DND-41 (cell line): Measurements from ENCODE around the gene SLC9C2.

ENCODE experiments used
- ATAC-seq: fragments of 200-7000 bp; cut with Tn5 transposase; 3 replicates; pipeline ENCODE4 v1.9.1; 2021; ENCODE audit warnings: low read depth; ENCODE audit not compliant: insufficient read depth
- DNase-seq: peaks from one replicate; pipeline ENCODE4 v3.0.0-alpha.2; 2020
- H2AFZ ChIP-seq: 2 replicates; pipeline ENCODE4 v1.6.0; 2012; ENCODE audit warnings: low read depth, low read length
- H3K27ac ChIP-seq: 2 replicates; pipeline ENCODE4 v1.5.1; 2012; ENCODE audit warnings: low read length, inconsistent platforms
- H3K27me3 ChIP-seq: fragments of 200-600 bp; sonication (generic); 2 replicates; pipeline ENCODE4 v1.6.0; 2012; ENCODE audit warnings: low read length, mild to moderate bottlenecking, inconsistent platforms; ENCODE audit not compliant: insufficient read depth, poor library complexity
- H3K36me3 ChIP-seq: 2 replicates; pipeline ENCODE4 v1.5.1; 2012; ENCODE audit warnings: low read length, inconsistent platforms; ENCODE audit not compliant: insufficient read depth
- H3K4me1 ChIP-seq: 2 replicates; pipeline ENCODE4 v1.5.1; 2012; ENCODE audit warnings: mild to moderate bottlenecking, low read length; ENCODE audit not compliant: insufficient read depth
- H3K4me2 ChIP-seq: 2 replicates; pipeline ENCODE4 v1.6.0; 2012; ENCODE audit warnings: mild to moderate bottlenecking, moderate library complexity, low read length, inconsistent platforms; ENCODE audit not compliant: insufficient read depth
- H3K4me3 ChIP-seq, 2 experiments: fragments of 200-600 bp in 1 of 2; shearing (Covaris generic) in 1 of 2; 2 replicates each; pipeline ENCODE4 v1.5.1; 2012 to 2016; ENCODE audit warnings: inconsistent platforms in 2 of 2, low read length in 2 of 2, mild to moderate bottlenecking in 2 of 2, low read depth in 1 of 2, moderate library complexity in 1 of 2
- H3K79me2 ChIP-seq: 2 replicates; pipeline ENCODE4 v1.6.0; 2012; ENCODE audit warnings: low read length, inconsistent platforms; ENCODE audit not compliant: insufficient read depth
- H3K9ac ChIP-seq: 2 replicates; pipeline ENCODE4 v1.6.0; 2012; ENCODE audit warnings: low read depth, mild to moderate bottlenecking, inconsistent platforms, low read length, moderate library complexity
- H3K9me3 ChIP-seq: 2 replicates; pipeline ENCODE4 v1.5.1; 2012; ENCODE audit warnings: low read length, moderate library complexity, mild to moderate bottlenecking, inconsistent platforms; ENCODE audit not compliant: insufficient read depth, severe bottlenecking
- H4K20me1 ChIP-seq: 2 replicates; pipeline ENCODE4 v1.6.0; 2012; ENCODE audit warnings: low read length; ENCODE audit not compliant: insufficient read depth
- EZH2 ChIP-seq: IDR thresholded peaks from 3 replicates; pipeline ENCODE4 v1.6.1; 2012; ENCODE audit warnings: borderline replicate concordance, low read depth, mild to moderate bottlenecking, moderate library complexity, low read length, inconsistent platforms; ENCODE audit not compliant: severe bottlenecking
- TF ChIP-seq, protein P1 (sequence below): IDR thresholded peaks from 2 replicates; pipeline ENCODE4 v1.5.1; 2012; ENCODE audit warnings: borderline replicate concordance, low read length, moderate library complexity, mild to moderate bottlenecking; ENCODE audit not compliant: poor library complexity, severe bottlenecking; ENCODE audit errors: extremely low read depth

Gene SLC9C2

DNA sequence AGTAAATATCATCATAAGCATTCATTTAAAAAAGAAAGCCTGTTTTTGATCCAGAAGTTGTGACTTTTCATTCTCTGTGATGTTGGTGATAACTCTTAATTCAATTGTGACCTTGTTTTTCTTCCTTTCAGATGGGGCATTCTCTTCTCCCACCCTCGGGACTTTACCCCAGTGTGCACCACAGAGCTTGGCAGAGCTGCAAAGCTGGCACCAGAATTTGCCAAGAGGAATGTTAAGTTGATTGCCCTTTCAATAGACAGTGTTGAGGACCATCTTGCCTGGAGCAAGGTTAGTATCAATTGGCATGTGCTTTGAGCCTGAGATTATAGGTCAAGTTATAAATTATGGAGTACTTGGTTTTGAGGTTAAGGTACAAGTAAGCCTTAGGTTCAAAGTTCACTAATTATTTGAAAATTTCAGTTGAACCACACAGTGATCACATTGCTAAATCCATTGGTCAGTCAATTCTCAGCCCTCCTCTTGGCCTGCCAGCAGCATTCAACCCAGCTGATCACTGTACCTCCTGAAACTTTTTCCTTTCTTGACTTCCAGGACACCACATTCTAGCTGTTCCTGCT lies 121.6 kb downstream of the SLC9C2 start:
- peaks cover 31% of the 10 kb centered on the region for H3K4me1 ChIP-seq

DNA sequence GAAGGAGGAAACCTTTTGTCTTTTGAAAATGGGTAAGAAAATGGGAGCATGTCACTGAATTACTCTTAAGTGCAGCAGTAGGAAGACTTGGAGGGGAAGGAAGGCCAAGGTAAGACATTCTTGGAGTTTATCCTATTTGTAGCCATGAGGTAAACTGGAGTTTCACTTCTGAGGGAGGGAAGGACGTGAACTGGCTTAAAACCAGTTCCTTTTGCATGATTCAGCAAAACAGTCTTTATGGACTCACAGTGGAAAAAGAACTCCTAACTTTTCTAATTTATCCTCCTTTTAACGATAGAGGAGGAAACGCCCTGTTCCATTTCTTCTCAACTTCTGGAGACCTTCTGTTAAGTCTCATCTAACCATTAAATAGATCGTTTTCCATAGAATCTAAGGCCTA lies 123.2 kb downstream of the SLC9C2 start:
- H3K9me3 ChIP-seq: no peaks in the 10 kb centered on the region
- peaks cover 7% of the 10 kb centered on the region for H4K20me1 ChIP-seq
- peaks cover 48% of the 10 kb centered on the region for H3K79me2 ChIP-seq
- TF ChIP-seq, protein P1, sequence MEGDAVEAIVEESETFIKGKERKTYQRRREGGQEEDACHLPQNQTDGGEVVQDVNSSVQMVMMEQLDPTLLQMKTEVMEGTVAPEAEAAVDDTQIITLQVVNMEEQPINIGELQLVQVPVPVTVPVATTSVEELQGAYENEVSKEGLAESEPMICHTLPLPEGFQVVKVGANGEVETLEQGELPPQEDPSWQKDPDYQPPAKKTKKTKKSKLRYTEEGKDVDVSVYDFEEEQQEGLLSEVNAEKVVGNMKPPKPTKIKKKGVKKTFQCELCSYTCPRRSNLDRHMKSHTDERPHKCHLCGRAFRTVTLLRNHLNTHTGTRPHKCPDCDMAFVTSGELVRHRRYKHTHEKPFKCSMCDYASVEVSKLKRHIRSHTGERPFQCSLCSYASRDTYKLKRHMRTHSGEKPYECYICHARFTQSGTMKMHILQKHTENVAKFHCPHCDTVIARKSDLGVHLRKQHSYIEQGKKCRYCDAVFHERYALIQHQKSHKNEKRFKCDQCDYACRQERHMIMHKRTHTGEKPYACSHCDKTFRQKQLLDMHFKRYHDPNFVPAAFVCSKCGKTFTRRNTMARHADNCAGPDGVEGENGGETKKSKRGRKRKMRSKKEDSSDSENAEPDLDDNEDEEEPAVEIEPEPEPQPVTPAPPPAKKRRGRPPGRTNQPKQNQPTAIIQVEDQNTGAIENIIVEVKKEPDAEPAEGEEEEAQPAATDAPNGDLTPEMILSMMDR: no peak
- no peak for TF ChIP-seq EZH2
- H3K27me3 ChIP-seq: no peaks in the 10 kb centered on the region
- peak overlapping the region; percentile 98 for H3K4me2 ChIP-seq
- ATAC-seq (no peak), DNase-seq (no peak)
- peak overlapping the region; percentile 7; the same call in 1 of the 2 replicates for H3K27ac ChIP-seq
- peaks cover 52% of the 10 kb centered on the region for H3K36me3 ChIP-seq
- H3K9ac ChIP-seq: 0 out of 2 replicates have a peak overlapping the region, but pooled peaks have one; percentile 23
- H3K4me3 ChIP-seq: peak overlapping the region in 1 of 2 experiments; percentile 29; a peak in 1 of 4 replicates
- no peak overlapping the region for H2AFZ ChIP-seq
- H3K4me1 ChIP-seq: peaks cover 44% of the 10 kb centered on the region

More for the DNA sequence above, 121.6 kb downstream of the SLC9C2 start:
- Histone ChIP-seq H3K27ac (no peak overlapping the region), H3K27me3 (no peaks in the 10 kb centered on the region), H3K79me2 (peaks cover 38% of the 10 kb centered on the region), H3K9ac (no peak overlapping the region), H2AFZ (no peak overlapping the region), H4K20me1 (peaks cover 7% of the 10 kb centered on the region), H3K36me3 (peaks cover 68% of the 10 kb centered on the region), H3K4me3 (no peak overlapping the region), H3K4me2 (no peak overlapping the region), H3K9me3 (no peaks in the 10 kb centered on the region)
- no peak for DNase-seq
- TF ChIP-seq EZH2: no peak
- TF ChIP-seq, protein P1: no peak
- no peak for ATAC-seq

DNA sequence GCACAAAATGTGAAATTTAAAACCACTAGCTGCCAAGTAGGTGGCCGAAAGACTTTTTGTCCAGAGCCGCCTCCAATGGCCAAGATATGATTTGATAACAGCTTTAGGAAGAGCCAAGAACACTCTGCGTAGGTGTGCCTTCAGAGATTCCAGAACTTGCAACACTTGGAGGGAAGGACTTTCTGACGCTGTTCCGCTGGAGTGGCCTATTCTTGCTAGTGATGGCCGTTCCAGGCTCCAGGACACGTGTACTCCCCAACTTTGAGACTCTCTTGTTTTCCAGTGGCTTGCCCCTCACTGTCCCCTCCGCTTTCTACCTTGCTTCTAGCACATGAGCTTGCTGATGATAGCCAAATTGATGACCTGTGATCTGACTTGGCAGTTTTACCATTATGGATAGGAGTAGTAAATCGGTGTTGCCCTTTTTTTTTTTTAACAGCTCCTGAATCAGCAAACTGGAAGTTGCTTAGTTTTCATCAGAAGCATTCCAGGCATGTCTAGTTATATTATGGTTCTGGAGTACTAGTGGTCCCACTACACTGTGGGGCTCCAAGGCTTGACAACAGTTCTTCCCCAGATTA lies 124.7 kb downstream of the SLC9C2 start:
- H3K4me3 ChIP-seq: peak overlapping the region; percentile 87 to 96
- H3K9ac ChIP-seq: peak overlapping the region; percentile 98
- DNase-seq: peak; percentile 16
- peak overlapping the region; percentile 98 for H3K4me2 ChIP-seq
- ATAC-seq: no peak
- H3K27me3 ChIP-seq: no peaks in the 10 kb centered on the region
- H3K27ac ChIP-seq: peak overlapping the region; percentile 94
- H3K79me2 ChIP-seq: peaks cover 48% of the 10 kb centered on the region
- TF ChIP-seq EZH2: no peak
- TF ChIP-seq, protein P1: no peak
- H3K36me3 ChIP-seq: peaks cover 39% of the 10 kb centered on the region
- H4K20me1 ChIP-seq: peaks cover 7% of the 10 kb centered on the region
- peak overlapping the region; percentile 91 for H2AFZ ChIP-seq
- no peaks in the 10 kb centered on the region for H3K9me3 ChIP-seq
- peaks cover 44% of the 10 kb centered on the region for H3K4me1 ChIP-seq
